ENCODE results near the gene ARL8A. TPM values are rescaled to one million over a fixed set of nuclear protein-coding genes. Genes with fewer than 3 reads are reported as not detected.

Gene ARL8A
- total and polyA plus RNA-seq, 2 experiments from 2014 or later, result 30.3 to 32.7 TPM

GRCh38 chr1:202165267-202165941 is 20.9 kb upstream of the ARL8A start (continued):
- TF ChIP-seq, protein P1, sequence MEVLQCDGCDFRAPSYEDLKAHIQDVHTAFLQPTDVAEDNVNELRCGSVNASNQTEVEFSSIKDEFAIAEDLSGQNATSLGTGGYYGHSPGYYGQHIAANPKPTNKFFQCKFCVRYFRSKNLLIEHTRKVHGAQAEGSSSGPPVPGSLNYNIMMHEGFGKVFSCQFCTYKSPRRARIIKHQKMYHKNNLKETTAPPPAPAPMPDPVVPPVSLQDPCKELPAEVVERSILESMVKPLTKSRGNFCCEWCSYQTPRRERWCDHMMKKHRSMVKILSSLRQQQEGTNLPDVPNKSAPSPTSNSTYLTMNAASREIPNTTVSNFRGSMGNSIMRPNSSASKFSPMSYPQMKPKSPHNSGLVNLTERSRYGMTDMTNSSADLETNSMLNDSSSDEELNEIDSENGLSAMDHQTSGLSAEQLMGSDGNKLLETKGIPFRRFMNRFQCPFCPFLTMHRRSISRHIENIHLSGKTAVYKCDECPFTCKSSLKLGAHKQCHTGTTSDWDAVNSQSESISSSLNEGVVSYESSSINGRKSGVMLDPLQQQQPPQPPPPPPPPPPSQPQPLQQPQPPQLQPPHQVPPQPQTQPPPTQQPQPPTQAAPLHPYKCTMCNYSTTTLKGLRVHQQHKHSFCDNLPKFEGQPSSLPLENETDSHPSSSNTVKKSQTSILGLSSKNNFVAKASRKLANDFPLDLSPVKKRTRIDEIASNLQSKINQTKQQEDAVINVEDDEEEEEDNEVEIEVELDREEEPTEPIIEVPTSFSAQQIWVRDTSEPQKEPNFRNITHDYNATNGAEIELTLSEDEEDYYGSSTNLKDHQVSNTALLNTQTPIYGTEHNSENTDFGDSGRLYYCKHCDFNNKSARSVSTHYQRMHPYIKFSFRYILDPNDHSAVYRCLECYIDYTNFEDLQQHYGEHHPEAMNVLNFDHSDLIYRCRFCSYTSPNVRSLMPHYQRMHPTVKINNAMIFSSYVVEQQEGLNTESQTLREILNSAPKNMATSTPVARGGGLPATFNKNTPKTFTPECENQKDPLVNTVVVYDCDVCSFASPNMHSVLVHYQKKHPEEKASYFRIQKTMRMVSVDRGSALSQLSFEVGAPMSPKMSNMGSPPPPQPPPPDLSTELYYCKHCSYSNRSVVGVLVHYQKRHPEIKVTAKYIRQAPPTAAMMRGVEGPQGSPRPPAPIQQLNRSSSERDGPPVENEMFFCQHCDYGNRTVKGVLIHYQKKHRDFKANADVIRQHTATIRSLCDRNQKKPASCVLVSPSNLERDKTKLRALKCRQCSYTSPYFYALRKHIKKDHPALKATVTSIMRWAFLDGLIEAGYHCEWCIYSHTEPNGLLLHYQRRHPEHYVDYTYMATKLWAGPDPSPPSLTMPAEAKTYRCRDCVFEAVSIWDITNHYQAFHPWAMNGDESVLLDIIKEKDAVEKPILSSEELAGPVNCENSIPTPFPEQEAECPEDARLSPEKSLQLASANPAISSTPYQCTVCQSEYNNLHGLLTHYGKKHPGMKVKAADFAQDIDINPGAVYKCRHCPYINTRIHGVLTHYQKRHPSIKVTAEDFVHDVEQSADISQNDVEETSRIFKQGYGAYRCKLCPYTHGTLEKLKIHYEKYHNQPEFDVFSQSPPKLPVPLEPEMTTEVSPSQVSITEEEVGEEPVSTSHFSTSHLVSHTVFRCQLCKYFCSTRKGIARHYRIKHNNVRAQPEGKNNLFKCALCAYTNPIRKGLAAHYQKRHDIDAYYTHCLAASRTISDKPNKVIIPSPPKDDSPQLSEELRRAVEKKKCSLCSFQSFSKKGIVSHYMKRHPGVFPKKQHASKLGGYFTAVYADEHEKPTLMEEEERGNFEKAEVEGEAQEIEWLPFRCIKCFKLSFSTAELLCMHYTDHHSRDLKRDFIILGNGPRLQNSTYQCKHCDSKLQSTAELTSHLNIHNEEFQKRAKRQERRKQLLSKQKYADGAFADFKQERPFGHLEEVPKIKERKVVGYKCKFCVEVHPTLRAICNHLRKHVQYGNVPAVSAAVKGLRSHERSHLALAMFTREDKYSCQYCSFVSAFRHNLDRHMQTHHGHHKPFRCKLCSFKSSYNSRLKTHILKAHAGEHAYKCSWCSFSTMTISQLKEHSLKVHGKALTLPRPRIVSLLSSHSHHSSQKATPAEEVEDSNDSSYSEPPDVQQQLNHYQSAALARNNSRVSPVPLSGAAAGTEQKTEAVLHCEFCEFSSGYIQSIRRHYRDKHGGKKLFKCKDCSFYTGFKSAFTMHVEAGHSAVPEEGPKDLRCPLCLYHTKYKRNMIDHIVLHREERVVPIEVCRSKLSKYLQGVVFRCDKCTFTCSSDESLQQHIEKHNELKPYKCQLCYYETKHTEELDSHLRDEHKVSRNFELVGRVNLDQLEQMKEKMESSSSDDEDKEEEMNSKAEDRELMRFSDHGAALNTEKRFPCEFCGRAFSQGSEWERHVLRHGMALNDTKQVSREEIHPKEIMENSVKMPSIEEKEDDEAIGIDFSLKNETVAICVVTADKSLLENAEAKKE (CRISPR knock-in tag; IDR thresholded peaks at IDR 0.05), result no peak
- TF ChIP-seq ZNF114 (CRISPR knock-in tag; IDR thresholded peaks at IDR 0.05), result no peak

DNA sequence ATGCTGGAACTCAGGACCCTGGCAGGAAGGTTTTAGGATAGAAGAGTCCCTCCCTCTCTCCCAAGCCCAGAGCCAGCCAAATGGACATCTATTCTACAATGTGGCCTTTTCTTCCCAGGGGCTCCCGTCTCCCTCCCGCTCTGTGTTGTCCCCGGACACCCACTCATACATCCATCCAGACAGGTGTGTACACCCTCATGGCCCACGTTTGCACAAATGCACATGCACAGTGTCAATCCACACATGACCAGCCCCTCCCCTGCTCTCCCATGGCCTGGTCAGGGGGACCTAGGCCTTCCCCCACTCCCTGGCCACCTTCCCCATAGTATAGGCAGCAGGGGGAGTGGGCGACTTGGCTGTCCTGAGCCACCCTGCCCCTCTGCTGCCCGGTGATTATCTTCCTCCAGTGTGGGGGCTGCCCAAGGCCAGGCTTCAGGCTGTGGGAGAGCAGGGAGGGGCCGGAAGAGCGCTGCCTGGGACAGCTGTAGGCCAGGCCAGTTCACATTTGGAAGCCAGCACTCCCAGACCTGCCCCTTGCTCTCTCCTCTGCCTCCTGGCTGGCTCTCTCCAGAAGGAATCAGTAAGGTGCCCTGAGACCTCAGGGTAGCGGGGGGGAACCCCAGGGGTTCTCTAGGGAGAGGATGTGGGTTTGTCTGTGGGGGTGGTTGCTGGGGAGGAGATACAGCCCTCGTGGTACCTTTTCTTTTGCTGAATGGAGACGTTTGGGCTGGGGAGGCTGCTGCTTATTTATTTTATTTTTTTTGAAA is 19.9 kb upstream of the ARL8A start:
- Histone ChIP-seq H3K4me3 (no peak overlapping the region), H2AFZ (no peak overlapping the region), H3K4me1 (ENCODE audit: insufficient read depth) (peaks cover 13% of the 10 kb centered on the region), H3K36me3 (ENCODE audit: insufficient read depth) (no peaks in the 10 kb centered on the region), H3F3A (replicated peaks; ENCODE audit: low read depth) (no peaks in the 10 kb centered on the region), H3K9me2 (ENCODE audit: insufficient read depth) (no peaks in the 10 kb centered on the region), H3K4me2 (no peak overlapping the region), H3K27me3 (ENCODE audit: insufficient read depth) (no peaks in the 10 kb centered on the region), H4K20me1 (replicated peaks; ENCODE audit: insufficient read depth) (no peaks in the 10 kb centered on the region), H3K79me2 (replicated peaks; ENCODE audit: insufficient read depth) (no peaks in the 10 kb centered on the region), H3K27ac (ENCODE audit: low read depth) (no peak overlapping the region)
- Mint-ChIP-seq H3K4me1 (peaks cover 60% of the 10 kb centered on the region), H3K27ac (no peak overlapping the region), H3K9me3 (peaks cover 1% of the 10 kb centered on the region; the same call in 1 of the 3 replicates), H3K27me3 (ENCODE audit: insufficient read depth, low read depth, poor library complexity) (peaks cover 20% of the 10 kb centered on the region), H3K36me3 (ENCODE audit: low read depth) (no peaks in the 10 kb centered on the region), H3K4me3 (no peak overlapping the region)
- TF ChIP-seq STAT1 (IDR thresholded peaks at IDR 0.05; ENCODE audit: unreplicated experiment), result no peak
- TF ChIP-seq CREB1 (CRISPR knock-in tag; IDR thresholded peaks at IDR 0.05; ENCODE audit: low read depth), result no peak
- TF ChIP-seq, protein P2, sequence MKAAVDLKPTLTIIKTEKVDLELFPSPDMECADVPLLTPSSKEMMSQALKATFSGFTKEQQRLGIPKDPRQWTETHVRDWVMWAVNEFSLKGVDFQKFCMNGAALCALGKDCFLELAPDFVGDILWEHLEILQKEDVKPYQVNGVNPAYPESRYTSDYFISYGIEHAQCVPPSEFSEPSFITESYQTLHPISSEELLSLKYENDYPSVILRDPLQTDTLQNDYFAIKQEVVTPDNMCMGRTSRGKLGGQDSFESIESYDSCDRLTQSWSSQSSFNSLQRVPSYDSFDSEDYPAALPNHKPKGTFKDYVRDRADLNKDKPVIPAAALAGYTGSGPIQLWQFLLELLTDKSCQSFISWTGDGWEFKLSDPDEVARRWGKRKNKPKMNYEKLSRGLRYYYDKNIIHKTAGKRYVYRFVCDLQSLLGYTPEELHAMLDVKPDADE (IDR thresholded peaks at IDR 0.05), result no peak
- TF ChIP-seq, protein P3, sequence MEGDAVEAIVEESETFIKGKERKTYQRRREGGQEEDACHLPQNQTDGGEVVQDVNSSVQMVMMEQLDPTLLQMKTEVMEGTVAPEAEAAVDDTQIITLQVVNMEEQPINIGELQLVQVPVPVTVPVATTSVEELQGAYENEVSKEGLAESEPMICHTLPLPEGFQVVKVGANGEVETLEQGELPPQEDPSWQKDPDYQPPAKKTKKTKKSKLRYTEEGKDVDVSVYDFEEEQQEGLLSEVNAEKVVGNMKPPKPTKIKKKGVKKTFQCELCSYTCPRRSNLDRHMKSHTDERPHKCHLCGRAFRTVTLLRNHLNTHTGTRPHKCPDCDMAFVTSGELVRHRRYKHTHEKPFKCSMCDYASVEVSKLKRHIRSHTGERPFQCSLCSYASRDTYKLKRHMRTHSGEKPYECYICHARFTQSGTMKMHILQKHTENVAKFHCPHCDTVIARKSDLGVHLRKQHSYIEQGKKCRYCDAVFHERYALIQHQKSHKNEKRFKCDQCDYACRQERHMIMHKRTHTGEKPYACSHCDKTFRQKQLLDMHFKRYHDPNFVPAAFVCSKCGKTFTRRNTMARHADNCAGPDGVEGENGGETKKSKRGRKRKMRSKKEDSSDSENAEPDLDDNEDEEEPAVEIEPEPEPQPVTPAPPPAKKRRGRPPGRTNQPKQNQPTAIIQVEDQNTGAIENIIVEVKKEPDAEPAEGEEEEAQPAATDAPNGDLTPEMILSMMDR (conservative IDR thresholded peaks at IDR 0.05; ENCODE audit: low read depth in 2 of 2), result no peak
- TF ChIP-seq EZH2 (IDR thresholded peaks at IDR 0.05; ENCODE audit: low read depth, unreplicated experiment), result no peak
- no peak for TF ChIP-seq NANOG (IDR thresholded peaks at IDR 0.05; ENCODE audit: borderline replicate concordance)
- no peak for TF ChIP-seq JUNB (IDR thresholded peaks at IDR 0.05; ENCODE audit: unreplicated experiment)
- TF ChIP-seq ZNF331 (CRISPR knock-in tag; IDR thresholded peaks at IDR 0.05; ENCODE audit: low read depth), result no peak
- DNase-seq (ENCODE audit: low spot score) (no peak), ATAC-seq (no peak)
